Panc1 (cell line): ENCODE results near the gene SMIM12. TPM values are rescaled to one million over a fixed set of nuclear protein-coding genes. Genes with fewer than 3 reads are reported as not detected.

Experiments used
- ATAC-seq: fragments of 200-7000 bp; cut with Tn5 transposase; 2 replicates; pipeline ENCODE4 v1.9.1; 2020; ENCODE audit warnings: mild to moderate bottlenecking, moderate library complexity
- BruUV-seq: library from RNA; stranded (reverse); fragments of 400-500 nt; replicated peaks from 2 replicates; lab custom pipeline; 2021; lab: Mats Ljungman, UMichigan
- CTCF ChIA-PET: fragments of 300-600 bp; sonication (Branson Sonifier 250); formaldehyde crosslinking; loops from one replicate; lab custom pipeline; 2022; ENCODE audit warnings: antibody characterized with exemption; lab: Charles Lee
- POLR2A ChIA-PET: fragments of 300-600 bp; sonication (Branson Sonifier 250); formaldehyde crosslinking; loops from one replicate; lab custom pipeline; 2022; ENCODE audit warnings: antibody characterized with exemption; lab: Charles Lee
- DNase-seq: peaks from one replicate; pipeline ENCODE4 v3.0.0-alpha.2; 2010; ENCODE audit warnings: low read depth, low spot score
- H3K27ac ChIP-seq: 2 replicates; pipeline ENCODE4 v1.5.1; 2011; ENCODE audit warnings: mild to moderate bottlenecking, low read length, inconsistent platforms
- H3K27me3 ChIP-seq: fragments of 200-500 bp; sonication (Bioruptor generic); 2 replicates; pipeline ENCODE4 v1.6.0; 2014; ENCODE audit warnings: low read length, inconsistent platforms; ENCODE audit not compliant: control insufficient read depth, insufficient read depth
- H3K36me3 ChIP-seq: fragments of 200-500 bp; sonication (Bioruptor generic); 2 replicates; pipeline ENCODE4 v1.5.1; 2014; ENCODE audit warnings: inconsistent platforms, mild to moderate bottlenecking, low read length, moderate library complexity; ENCODE audit not compliant: control insufficient read depth, insufficient read depth
- H3K4me1 ChIP-seq: 2 replicates; pipeline ENCODE4 v1.5.1; 2011; ENCODE audit warnings: inconsistent platforms, mild to moderate bottlenecking, low read length, moderate library complexity; ENCODE audit not compliant: control insufficient read depth, insufficient read depth
- H3K4me3 ChIP-seq, 2 experiments: 2 replicates each; pipeline ENCODE4 v1.5.1; 2011 to 2012; ENCODE audit warnings: low read depth in 2 of 2, low read length in 2 of 2, mild to moderate bottlenecking in 2 of 2, inconsistent platforms in 1 of 2, moderate library complexity in 1 of 2
- H3K9me3 ChIP-seq: fragments of 200-500 bp; sonication (Bioruptor generic); 2 replicates; pipeline ENCODE4 v1.5.1; 2014; ENCODE audit warnings: low read depth, mild to moderate bottlenecking, inconsistent platforms, low read length, moderate library complexity; ENCODE audit not compliant: control insufficient read depth, insufficient read depth
- CTCF ChIP-seq: fragments of 450-650 bp; IDR thresholded peaks from 2 replicates; pipeline ENCODE4 v1.5.1; 2017; ENCODE audit warnings: mild to moderate bottlenecking
- POLR2AphosphoS5 ChIP-seq: IDR thresholded peaks from 2 replicates; pipeline ENCODE4 v1.6.1; 2012; ENCODE audit warnings: mild to moderate bottlenecking, low read depth, low read length, moderate library complexity
- REST ChIP-seq, 2 experiments: IDR thresholded peaks; 2 replicates each; pipeline ENCODE4 v1.6.1; 2011 to 2012; ENCODE audit warnings: low read depth in 2 of 2, control low read depth in 1 of 2, low read length in 1 of 2, mild to moderate bottlenecking in 1 of 2, moderate library complexity in 1 of 2; ENCODE audit not compliant: insufficient read depth in 1 of 2
- SIN3A ChIP-seq: IDR thresholded peaks from 2 replicates; pipeline ENCODE4 v1.6.1; 2012; ENCODE audit warnings: low read depth, mild to moderate bottlenecking, low read length, moderate library complexity, borderline replicate concordance; ENCODE audit not compliant: insufficient read depth
- TCF7L2 ChIP-seq: IDR thresholded peaks from 2 replicates; pipeline ENCODE4 v1.6.1; 2011; ENCODE audit warnings: mild to moderate bottlenecking, low read depth, low read length, inconsistent platforms
- in situ Hi-C: cut with HindIII; loops from 2 replicates; pipeline ENCODE4 v1.10.0; 2016; ENCODE audit warnings: low sequenced_read_pairs, low pct_unique_long_range_greater_than_20kb
- intact Hi-C: fragments of 100-400 bp; cut with micrococcal nuclease; formaldehyde crosslinking; loops from one replicate; pipeline ENCODE4 v1.10.0; 2022; ENCODE audit not compliant: unreplicated experiment
- total RNA-seq: library from RNA; stranded (reverse); gene quantifications from one replicate; pipeline ENCODE4 v1.2.1, GENCODE V29; 2021; ENCODE audit not compliant: unreplicated experiment

Gene SMIM12
- total RNA-seq, 1 experiment from 2014 or later: 47.5 TPM

- in situ Hi-C loops (no loop called here), intact Hi-C loops (no loop called here)
- H3K9me3 ChIP-seq: peaks cover 10% of the 10 kb centered on the region; the same call in 1 of the 2 replicates
- no peak for DNase-seq
- H3K4me1 ChIP-seq: no peaks in the 10 kb centered on the region
- H3K27ac ChIP-seq: no peak overlapping the region
- BruUV-seq: no TSS peak
- H3K27me3 ChIP-seq: no peaks in the 10 kb centered on the region
- no peak for TF ChIP-seq CTCF
- TF ChIP-seq TCF7L2: no peak
- TF ChIP-seq POLR2AphosphoS5: no peak
- TF ChIP-seq SIN3A: no peak
- TF ChIP-seq REST (IDR thresholded peaks at IDR 0.05; ENCODE audit: insufficient read depth in 1 of 2, low read depth in 2 of 2, low read length in 1 of 2): no peak
- no peak for ATAC-seq
- POLR2A ChIA-PET: no interaction called here
- no peak overlapping the region for H3K4me3 ChIP-seq
- no peaks in the 10 kb centered on the region for H3K36me3 ChIP-seq
- CTCF ChIA-PET: no interaction called here
Measured at GRCh38 chr1:34887593-34887992, 28.0 kb upstream of the SMIM12 start.

GRCh38 chr1:34885405-34886247 lies 26.1 kb upstream of the SMIM12 start:
- H3K4me3 ChIP-seq: no peak overlapping the region

More at GRCh38 chr1:34885405-34886247, 26.1 kb upstream of the SMIM12 start:
- intact Hi-C loops (no loop called here), in situ Hi-C loops (no loop called here)
- POLR2A ChIA-PET: no interaction called here
- Histone ChIP-seq H3K27ac (no peak overlapping the region), H3K9me3 (0 out of 2 replicates have a peak, but pooled peaks cover 4% of the 10 kb centered on the region), H3K27me3 (peaks cover 2% of the 10 kb centered on the region; the same call in 1 of the 2 replicates), H3K36me3 (no peaks in the 10 kb centered on the region), H3K4me1 (no peaks in the 10 kb centered on the region)
- CTCF ChIA-PET: no interaction called here
- DNase-seq (no peak), ATAC-seq (no peak)
- TF ChIP-seq SIN3A: no peak
- no peak for TF ChIP-seq CTCF
- no peak for TF ChIP-seq POLR2AphosphoS5
- TF ChIP-seq TCF7L2: no peak
- TF ChIP-seq REST (IDR thresholded peaks at IDR 0.05; ENCODE audit: insufficient read depth in 1 of 2, low read depth in 2 of 2, low read length in 1 of 2): no peak
- no TSS peak for BruUV-seq
